Mesodermal cell (in vitro differentiated cells): ENCODE measurements around the gene RBM38.

Source experiments
- H3K27ac ChIP-seq: 2 replicates; pipeline ENCODE4 v1.7.0; 2013; ENCODE audit warnings: mild to moderate bottlenecking, low read depth, low read length, moderate library complexity; ENCODE audit not compliant: severe bottlenecking
- H3K36me3 ChIP-seq: 2 replicates; pipeline ENCODE4 v1.7.1; 2013; ENCODE audit warnings: mild to moderate bottlenecking, low read length, moderate library complexity; ENCODE audit not compliant: control insufficient read depth, insufficient read depth
- H3K4me1 ChIP-seq: one replicate; pipeline ENCODE4 v1.7.1; 2013; ENCODE audit warnings: mild to moderate bottlenecking, low read length; ENCODE audit not compliant: insufficient read depth, control insufficient read depth, poor library complexity, severe bottlenecking
- H3K4me3 ChIP-seq: 2 replicates; pipeline ENCODE4 v1.7.0; 2013; ENCODE audit warnings: low read length, control low read depth, mild to moderate bottlenecking; ENCODE audit not compliant: insufficient read depth, poor library complexity, severe bottlenecking; ENCODE audit errors: extremely low read depth
- H3K9me3 ChIP-seq: 2 replicates; pipeline ENCODE4 v1.7.1; 2013; ENCODE audit warnings: mild to moderate bottlenecking, low read length, moderate library complexity; ENCODE audit not compliant: control insufficient read depth
- WGBS, 2 experiments: methylation state at CpG; one replicate each; pipeline ENCODE4 v1.1.5; 2013; ENCODE audit warnings: missing lambda C conversion rate in 2 of 2; ENCODE audit not compliant: insufficient coverage in 2 of 2; 5-methylcytosine and 5-hydroxymethylcytosine counted together

The RBM38 gene

DNA sequence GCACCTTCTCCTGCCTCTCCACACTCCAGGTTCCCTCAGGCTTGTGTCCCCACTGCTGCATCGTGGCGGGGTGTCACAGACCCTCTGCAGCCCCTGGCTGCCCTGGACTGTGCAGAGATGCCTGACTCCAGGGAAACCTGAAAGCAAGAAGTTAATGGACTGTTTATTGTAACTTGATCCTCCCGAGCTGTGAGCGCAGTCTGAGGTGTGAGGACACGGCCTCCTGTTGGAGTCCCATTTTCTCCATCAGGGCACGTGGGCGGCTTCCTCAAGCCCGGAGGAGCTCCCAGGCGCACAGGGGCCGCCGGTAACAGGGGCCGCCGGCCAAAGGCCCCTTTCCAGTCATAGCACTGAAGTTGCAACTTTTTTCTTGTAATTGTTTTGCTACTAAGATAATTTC, 16.9 kb downstream of the RBM38 start:
- peaks cover 5% of the 10 kb centered on the region for H3K4me1 ChIP-seq
- 86 to 92% methylated on average over 12 of the region's 13 CpGs for WGBS, 2 experiments
- H3K4me3 ChIP-seq = no peak overlapping the region
- H3K27ac ChIP-seq = no peak overlapping the region
- no peaks in the 10 kb centered on the region for H3K9me3 ChIP-seq
- peaks cover 44% of the 10 kb centered on the region for H3K36me3 ChIP-seq

DNA sequence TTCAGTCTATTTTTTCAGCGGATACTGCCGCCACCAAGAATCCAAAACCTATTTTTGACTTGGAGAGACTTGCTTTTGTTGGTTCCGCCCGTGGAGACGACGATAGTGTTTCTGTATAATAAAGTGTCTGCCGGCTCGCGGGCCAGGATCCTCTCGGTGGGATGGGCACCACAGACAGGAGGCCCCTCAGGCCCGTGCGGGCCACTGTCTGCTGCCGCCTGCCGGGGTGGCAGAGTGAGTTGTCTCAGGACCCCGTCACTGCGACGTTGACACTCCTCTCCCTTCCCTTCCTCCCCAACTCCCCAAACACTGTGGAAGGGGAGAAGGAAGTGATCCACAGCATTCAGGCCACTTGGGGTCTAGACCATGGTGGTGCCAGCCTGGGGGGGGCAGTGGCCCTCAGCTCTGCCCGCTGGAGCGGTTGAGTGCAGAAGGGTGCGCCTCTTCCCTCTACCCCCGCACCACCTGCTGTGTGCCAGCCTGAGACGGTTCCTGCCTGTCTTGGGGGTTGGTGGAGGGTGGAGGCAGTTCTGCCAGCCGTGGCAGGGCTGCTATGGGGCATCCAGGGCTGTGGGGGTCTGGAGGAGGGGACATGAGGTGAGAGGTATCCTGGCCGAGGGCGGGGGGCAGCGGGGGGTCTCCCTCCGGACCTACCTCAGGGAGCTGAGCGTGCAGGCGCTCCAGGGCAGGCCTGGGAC, 17.5 kb downstream of the RBM38 start:
- H3K27ac ChIP-seq = no peak overlapping the region
- H3K4me1 ChIP-seq = peaks cover 5% of the 10 kb centered on the region
- H3K36me3 ChIP-seq = peaks cover 38% of the 10 kb centered on the region
- H3K4me3 ChIP-seq = no peak overlapping the region
- WGBS, 2 experiments = 96 to 98% methylated on average over 10 to 11 of the region's 29 CpGs
- H3K9me3 ChIP-seq = no peaks in the 10 kb centered on the region

DNA sequence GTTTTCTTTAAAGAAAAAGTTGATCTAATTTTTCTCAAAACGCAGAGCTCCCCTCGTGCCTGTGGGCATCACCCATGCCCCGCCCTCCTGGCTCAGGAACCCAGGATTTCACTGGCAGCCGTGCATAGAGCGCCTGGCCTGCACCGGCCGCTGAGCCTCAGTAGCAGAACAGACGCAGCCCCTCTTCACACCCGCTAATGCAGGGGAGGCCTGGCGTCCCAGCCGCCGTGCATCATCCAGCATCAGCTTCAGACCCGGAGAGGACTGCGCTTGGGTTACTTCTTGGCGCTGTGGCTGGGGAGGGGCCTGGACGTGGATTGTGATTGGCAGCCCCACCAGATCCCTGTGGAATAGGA, 18.1 kb downstream of the RBM38 start:
- WGBS, 2 experiments = 94 to 97% methylated on average over 15 to 16 of the region's 16 CpGs
- H3K4me1 ChIP-seq = peaks cover 5% of the 10 kb centered on the region
- H3K4me3 ChIP-seq = no peak overlapping the region
- H3K9me3 ChIP-seq = no peaks in the 10 kb centered on the region
- no peak overlapping the region for H3K27ac ChIP-seq
- peaks cover 33% of the 10 kb centered on the region for H3K36me3 ChIP-seq

DNA sequence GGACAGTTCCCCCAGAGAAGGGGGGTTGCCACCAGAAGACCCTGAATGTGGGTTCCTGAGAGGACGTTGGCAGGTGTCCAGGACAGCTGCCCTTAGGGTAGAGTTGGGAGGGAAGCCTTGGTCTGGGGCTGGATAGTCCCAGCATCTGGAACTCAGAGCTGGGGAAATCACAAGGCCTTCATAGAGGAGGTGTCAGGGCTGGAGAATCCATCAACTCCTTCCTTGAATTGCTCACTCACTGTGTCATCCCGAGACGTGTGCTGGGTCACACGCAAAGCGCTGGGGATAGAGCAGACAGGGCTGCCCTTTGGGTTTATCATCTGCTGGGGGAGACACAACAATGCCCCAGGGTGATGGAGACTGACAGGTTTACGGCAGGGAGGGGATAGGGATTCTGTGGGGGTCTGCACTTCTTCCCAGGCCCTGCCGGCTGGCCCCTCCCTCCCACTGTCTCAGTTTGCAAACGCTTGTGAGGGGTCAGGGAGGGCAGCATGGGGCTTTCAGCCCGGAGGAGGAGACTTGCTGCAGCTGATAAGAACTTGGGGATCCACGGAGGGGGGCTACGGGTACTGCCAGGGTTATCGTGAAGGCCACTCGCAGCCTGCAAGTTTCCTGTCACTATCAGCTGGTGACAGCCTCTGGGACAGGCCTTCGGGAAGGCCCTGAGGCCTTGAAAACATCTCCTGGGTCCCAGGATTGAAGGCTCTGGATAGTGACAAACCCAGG, 18.6 kb downstream of the RBM38 start:
- H3K4me1 ChIP-seq = peaks cover 5% of the 10 kb centered on the region
- peak overlapping the region; percentile 62 for H3K27ac ChIP-seq
- peaks cover 30% of the 10 kb centered on the region for H3K36me3 ChIP-seq
- H3K9me3 ChIP-seq = no peaks in the 10 kb centered on the region
- 68 to 73% methylated on average over 11 to 12 of the region's 14 CpGs for WGBS, 2 experiments
- no peak overlapping the region for H3K4me3 ChIP-seq

DNA sequence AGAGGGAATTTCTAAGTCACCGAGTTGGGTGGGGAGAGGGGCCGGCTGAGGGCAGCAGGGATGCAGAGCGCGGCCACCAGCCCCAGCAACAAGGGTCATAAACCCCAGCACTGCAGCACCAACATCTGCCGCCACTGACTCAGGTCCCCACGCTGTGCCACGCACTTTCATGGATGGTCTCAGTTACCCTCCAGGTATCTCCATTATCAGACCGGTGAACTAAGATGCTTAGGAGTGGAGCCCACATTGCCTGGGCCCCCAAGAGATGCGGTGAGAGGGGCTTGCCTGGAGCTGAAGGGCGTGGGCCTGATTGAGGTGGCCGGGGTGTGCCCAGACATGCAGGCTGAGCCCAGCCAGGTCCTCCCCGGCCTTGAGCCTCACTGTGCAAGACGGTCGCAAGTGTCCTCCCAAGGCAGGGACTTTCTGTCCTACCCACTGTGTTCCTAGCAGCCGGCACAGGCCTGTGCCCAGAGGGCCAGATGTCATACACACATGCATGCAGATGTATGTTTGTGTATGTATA, 19.3 kb downstream of the RBM38 start:
- WGBS, 2 experiments = 90 to 93% methylated on average over 12 to 13 of the region's 15 CpGs
- Histone ChIP-seq H3K4me3 (no peak overlapping the region), H3K4me1 (peaks cover 10% of the 10 kb centered on the region), H3K27ac (peak overlapping the region; percentile 62), H3K36me3 (peaks cover 30% of the 10 kb centered on the region), H3K9me3 (no peaks in the 10 kb centered on the region)

DNA sequence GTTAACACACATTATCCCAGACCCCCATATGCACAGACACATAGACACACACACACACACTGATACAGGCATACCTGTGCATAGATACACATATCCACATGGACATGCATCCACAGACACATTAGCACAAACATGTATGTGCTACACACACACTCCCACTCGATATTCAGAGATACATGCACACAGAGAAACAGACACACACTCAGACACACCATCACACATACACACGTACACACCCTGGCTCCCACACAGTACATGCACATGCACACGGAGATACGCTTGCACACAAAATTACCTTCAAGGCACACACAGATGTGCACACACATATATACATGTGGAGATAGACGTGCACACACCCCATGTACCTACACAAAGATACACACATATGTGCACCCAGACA, 19.7 kb downstream of the RBM38 start:
- Histone ChIP-seq H3K4me3 (no peak overlapping the region), H3K4me1 (peaks cover 15% of the 10 kb centered on the region), H3K9me3 (no peaks in the 10 kb centered on the region), H3K27ac (no peak overlapping the region), H3K36me3 (peaks cover 30% of the 10 kb centered on the region)
- WGBS, 2 experiments = 97% methylated on average over 5 of the region's 5 CpGs

DNA sequence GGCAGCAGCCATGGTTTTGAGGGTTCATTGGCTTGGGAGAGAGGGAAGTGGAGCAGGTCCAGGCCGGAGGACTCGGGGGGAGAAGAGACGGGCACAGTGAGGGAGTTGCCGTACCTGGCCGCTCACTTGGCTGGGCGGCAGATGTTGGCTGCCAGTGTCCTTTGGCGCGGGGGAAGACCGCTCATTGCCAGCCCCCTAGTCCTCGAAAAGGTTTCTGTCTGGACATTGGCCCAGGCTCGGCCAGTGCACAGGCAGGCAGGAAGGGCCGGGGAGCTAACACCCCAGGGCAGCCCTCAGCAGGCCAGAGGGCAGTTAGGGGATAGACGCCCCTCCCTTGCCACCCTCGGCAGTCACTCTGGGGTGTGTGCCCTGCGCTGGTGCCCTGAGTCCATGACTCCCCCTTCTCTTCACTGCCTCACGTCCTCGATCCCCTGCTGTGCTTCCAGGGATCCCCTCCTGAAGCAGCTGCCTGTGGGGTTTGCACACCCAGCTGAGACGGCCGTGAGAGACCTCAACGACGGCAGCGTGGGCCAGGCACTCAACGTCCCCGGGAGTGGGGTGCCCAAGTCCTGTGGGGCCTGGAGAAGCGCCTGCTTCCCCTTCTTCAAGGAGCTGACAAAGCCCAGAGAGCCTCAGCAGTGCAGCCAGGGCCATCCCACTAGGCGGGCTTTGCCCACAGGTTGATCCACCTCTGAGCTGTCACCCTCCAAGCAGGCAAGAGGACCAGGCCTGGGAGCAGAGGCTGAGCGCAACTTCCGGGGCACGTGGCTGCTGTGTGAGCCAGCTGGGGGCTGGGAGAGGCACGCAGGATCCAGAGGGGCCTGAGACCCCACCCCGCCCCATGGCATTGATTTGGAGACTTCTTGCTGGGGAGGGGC, 20.4 kb downstream of the RBM38 start:
- 91 to 93% methylated on average over 30 to 31 of the region's 31 CpGs for WGBS, 2 experiments
- Histone ChIP-seq H3K27ac (no peak overlapping the region), H3K36me3 (peaks cover 30% of the 10 kb centered on the region), H3K4me3 (no peak overlapping the region), H3K9me3 (no peaks in the 10 kb centered on the region), H3K4me1 (peaks cover 19% of the 10 kb centered on the region)

DNA sequence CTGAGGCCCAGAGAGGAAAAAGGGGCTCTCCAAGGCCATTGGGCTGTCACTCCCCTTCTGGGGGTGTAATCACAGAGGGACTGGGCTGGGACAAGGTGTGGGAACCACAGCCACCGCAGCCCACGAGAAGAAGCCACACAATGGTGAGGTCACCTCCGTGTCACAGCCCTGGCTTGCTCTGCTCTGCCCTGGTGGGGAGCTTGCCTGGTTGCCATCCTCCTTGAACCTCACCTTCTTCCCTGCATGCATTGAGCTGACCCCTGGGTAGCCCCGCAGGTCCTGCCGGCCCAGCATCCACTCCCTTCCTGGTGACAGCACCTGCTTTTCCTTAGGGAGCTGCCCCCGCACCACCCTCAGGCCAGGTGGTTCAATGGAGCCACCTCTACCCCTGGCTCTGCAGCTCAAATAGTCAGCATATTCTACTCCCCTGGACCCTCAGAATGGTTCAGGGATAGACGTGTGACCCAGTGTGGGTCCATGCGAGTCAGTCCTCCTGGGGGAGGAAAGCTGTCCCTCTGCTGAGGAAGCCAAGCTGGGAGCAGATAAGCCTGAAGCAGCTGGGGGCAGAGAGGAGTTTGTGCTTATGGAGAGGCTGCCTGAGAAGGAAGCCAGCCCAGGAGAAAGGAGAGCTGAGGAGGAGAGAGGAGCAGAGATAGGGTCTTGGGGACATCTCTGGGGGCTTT, 21.3 kb downstream of the RBM38 start:
- H3K9me3 ChIP-seq = no peaks in the 10 kb centered on the region
- no peak overlapping the region for H3K4me3 ChIP-seq
- H3K27ac ChIP-seq = no peak overlapping the region
- H3K4me1 ChIP-seq = peaks cover 19% of the 10 kb centered on the region
- 83 to 93% methylated on average over 7 to 8 of the region's 8 CpGs for WGBS, 2 experiments
- peaks cover 22% of the 10 kb centered on the region for H3K36me3 ChIP-seq

DNA sequence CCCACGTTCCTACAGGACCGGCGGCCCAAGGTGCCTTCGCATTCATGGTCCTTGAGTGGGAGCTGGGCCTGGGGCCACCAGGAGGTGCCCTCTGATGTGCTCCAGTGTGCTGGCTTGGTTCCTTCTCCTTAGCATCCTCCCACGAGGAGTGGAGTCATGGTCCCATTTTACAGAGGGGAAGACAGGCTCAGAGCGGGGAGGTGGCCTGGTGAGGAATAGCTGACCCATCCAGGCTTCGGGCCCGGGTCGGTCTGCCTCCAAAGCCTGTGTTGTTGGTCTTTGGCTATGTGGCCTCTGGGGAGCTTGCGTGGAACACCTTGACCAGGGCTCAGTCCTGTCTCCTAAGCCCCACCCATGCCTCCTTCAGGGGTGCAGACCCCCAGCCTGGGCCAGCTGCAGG, 22.8 kb downstream of the RBM38 start:
- Histone ChIP-seq H3K4me1 (peaks cover 19% of the 10 kb centered on the region), H3K27ac (no peak overlapping the region), H3K4me3 (no peak overlapping the region), H3K36me3 (peaks cover 7% of the 10 kb centered on the region), H3K9me3 (no peaks in the 10 kb centered on the region)
- 99% methylated on average over 8 to 9 of the region's 10 CpGs for WGBS, 2 experiments
